ENCODE measurements around the gene FKBP7.
A peak's percentile ranks its signal among the peaks of the same experiment; 100 is the strongest.
"Not testable (repeated sequence)": the region's sequence is repeated elsewhere in the genome, so short reads cannot be mapped to it uniquely, and the experiment has no call there.

FKBP7 gene, protein sequence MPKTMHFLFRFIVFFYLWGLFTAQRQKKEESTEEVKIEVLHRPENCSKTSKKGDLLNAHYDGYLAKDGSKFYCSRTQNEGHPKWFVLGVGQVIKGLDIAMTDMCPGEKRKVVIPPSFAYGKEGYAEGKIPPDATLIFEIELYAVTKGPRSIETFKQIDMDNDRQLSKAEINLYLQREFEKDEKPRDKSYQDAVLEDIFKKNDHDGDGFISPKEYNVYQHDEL

DNA sequence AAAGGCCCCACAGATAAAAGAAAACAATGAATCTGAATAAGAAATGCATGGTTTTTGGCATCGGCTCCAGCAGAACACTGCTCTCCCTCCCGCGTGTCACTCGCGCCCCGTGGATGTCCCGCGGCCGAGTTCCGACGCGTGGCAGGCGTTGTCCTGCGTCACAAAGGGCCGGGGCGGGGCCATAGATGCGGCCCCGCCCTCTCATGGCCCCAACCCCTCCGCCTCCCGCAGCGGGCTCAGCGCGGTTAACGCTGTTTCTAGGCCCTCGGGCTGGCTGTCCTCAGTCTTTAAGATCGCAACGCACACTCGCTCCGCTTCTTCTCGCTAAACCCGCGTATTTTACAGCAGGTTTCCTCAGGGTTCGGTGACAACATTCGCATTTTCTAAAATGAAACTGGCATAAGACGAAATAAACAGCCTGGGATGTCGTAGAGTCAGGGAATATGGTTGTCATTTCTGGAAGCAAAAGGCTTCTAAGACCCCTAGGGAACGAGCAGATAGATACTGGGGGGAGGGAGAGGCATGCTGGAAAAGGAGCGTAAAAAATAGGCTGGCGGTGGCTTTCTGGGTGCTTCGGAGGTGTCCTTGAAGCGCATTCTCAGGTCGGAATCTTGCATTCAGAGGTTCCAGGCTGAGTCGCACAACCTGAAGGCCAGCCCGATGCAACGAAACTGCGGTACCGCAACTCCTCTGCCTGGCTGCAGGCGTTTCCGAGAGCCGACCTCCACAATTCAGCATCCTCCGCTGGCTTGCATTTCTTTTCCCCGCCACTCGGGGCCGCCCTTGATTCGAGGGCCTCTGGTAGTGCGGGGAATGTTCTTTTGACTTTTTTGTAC is at the start of gene FKBP7:
Gene FKBP7 (minus strand): TSS at position 162 of the 836 bp plus-strand sequence. CDS start 101 bp downstream, at position 61.
- peak; percentile 71 for DNase-seq

DNA sequence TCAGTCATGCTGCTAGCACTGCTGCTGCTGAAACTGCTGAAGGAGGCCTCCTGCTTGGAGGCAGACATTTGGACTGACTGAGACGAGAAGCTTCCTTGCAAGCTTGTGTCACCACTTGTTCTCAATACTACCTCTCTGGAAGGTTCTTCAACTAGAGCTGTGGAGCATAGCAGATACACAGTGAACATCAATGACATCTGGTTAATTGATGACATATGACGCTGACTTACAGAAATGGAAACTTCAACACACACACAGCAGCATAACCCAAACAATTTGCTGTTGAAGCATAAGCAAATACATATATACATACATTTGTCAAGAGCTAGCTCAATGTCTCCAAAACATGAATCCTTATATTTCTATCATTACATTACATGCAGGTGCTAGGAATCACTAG is 49.2 kb upstream of the FKBP7 start:
- DNase-seq = no peak

DNA sequence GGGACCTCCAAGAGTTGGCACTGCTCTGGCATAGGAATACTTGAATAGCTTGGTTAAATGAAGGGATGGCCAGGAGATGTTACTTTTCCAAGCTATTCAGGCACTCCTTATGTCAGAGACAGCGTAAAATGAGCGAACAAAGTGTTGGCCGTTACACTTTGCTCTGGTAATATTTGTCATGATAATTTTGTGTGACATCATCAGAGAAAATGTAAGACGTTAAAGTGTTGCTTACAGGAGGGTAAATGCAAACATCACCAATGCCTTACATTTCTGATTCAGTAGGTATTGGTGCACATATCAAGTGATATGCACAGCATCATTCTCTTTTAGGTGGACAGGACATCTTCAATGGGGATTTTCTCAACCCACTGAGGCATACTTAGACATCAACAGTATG is 47.9 kb upstream of the FKBP7 start:
- no peak for DNase-seq

DNA sequence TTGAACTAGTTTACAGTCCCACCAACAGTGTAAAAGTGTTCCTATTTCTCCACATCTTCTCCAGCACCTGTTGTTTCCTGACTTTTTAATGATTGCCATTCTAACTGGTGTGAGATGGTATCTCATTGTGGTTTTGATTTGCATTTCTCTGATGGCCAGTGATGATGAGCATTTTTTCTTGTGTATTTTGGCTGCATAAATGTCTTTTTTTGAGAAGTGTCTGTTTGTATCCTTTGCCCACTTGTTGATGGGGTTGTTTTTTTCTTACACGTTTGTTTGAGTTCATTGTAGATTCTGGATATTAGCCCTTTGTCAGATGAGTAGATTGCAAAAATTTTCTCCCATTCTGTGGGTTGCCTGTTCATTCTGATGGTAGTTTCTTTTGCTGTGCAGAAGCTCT is 47.1 kb upstream of the FKBP7 start:
- not testable (repeated sequence) for DNase-seq

DNA sequence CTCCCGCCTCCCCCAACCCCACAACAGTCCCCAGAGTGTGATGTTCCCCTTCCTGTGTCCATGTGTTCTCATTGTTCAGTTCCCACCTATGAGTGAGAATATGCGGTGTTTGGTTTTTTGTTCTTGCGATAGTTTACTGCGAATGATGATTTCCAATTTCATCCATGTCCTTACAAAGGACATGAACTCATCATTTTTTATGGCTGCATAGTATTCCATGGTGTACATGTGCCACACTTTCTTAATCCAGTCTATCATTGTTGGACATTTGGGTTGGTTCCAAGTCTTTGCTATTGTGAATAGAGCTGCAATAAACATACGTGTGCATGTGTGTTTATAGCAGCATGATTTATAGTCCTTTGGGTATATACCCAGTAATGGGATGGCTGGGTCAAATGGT is 46.6 kb upstream of the FKBP7 start:
- DNase-seq = not testable (repeated sequence)

DNA sequence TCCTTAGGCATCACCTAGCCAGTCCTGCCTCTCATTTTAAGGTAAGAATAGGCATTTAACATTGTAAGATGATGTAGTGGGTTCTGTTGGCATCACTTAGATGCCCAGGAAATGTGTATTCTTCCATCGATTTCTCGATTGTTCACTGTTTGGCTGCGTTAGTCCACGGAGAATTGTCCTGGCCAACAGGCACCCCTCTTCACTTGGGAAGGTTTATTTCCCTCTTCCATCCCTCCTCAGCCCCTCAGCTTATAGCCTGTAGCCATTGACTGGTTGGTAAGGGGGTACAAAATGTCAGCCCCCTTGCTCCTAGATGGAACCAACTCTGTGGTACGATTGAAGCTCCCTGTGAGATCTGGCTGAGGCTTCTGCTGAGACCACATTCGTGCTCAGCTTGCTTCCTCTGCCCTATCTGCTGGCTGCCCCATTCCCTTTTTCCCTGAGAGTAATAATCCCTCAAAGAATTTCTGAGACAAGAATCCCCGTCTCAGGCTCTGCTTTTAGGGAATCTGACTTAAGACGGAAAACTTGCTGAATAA is 45.3 kb upstream of the FKBP7 start:
- DNase-seq = no peak

DNA sequence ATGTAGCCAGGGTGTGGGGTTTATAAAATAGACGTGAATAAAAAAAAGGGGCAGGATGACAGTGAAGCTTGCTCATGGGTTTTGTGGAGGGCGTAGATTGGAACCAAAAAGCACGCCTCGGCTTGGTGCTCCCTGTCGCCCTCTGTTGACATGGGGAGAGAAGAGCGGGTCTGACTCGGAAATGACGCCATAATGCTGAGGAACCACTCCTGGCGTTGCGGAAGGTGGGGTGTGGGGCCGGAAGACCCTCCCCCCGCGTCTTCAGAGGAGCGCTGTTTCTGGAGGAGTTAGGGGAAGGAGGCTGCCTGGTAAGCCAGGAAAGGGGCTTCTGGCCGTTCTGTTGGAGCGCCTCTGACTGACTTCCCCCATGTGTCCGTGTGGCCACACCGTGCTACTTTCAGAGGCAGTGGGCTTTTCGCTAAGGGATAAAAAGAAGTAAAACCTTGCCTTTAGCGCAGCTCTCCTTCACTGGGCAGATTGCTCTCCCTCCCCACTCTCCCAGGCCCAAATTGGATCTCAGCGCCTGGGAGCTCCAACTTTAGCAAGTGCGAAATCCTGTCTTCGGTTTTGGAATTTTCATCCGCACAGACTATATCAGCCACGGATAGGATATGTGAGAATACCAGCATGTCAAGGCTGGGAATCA is 44.7 kb upstream of the FKBP7 start:
- peak; percentile 75 for DNase-seq

DNA sequence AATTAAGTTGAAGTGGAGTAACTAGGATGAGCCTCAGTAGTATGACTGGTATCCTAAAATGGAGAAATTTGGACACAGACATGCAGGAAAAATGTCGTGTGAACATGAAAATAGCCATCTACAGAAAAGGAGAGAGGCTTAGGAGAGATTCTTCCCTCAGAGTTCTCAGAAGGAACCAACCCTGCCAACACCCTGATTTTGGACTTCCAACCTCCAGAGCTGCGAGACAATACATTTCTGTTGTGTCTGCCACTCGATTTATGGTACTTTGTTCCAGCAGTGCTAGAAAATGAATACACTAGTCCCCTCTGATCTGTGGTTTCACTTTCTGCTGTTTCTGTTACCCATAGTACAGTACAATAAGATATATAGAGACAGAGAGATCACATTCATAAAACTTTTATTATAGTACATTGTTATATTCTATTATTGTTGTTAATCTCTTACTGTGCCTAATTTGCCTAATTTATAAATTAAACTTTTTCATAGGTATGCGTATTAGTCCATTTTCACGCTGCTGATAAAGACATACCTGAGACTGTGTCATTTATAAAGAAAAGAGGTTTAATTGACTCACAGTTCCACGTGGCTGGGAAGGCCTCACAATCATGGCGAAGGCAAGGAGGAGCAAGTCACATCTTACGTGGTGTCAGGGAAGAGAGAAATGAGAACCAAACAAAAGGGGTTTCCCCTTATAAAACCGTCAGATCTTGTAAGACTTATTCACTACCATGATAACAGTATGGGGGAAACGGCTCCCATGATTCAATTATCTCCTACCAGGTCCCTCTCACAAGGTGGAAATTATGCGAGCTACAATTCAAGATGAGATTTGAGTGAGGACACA is 43.1 kb upstream of the FKBP7 start:
- DNase-seq = no peak

DNA sequence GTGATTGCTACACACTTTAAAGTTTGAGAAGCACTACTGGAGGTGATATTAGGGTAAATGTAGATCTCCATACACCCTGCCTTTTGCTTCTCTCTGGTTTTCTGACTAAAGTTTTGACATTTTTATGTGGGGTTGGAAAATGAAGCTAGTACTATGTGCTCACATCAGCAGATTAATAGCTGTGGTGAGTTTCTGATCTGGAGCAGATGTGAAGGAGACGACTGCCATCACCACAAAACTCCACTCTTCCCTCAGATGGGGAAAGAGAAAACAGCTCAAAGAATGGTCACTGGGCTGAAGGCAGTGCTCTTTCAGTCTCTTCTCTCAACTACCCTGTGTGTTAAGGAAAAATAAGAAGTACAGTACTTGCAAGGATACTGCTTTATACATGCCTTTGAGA is 39.1 kb upstream of the FKBP7 start:
- no peak for DNase-seq

DNA sequence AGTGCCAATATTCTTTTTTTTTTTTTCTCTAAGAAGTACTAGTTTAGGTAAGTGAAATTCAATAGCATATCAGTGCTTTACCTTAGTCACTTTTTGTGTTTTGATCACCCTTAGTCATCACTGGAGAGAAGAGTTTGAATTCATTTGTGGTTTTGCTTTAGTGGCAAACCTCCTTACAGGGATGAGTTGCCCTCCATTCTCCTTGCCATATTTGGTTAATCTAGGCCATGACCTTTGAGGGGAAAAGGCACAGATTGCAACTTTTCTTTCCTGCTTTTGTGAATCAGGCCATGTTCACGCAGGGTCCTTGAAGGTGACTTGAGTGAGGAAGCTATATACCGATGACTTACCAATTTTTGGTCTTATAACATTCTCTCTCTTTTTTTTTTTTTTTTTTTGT is 36.3 kb upstream of the FKBP7 start:
- no peak for DNase-seq

DNA sequence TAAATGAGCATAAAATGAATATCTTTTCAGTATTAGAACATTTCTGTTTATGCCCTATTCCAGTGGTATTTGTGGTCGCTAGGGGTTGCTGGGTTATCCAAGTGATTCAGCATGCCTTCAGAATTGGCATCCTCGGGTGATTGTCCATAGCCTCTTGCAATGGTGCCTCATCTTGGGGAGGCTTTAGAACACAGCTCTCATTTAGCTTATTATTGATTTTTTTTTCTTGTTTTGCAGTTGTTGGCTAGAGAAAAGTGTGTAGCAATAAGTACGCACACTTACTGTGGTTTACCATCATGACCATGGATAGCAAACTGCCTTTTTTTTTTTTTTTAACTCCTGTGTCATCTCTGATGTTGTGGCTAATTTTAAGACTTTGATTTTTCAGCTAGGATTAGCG is 35.5 kb upstream of the FKBP7 start:
- DNase-seq = no peak

DNA sequence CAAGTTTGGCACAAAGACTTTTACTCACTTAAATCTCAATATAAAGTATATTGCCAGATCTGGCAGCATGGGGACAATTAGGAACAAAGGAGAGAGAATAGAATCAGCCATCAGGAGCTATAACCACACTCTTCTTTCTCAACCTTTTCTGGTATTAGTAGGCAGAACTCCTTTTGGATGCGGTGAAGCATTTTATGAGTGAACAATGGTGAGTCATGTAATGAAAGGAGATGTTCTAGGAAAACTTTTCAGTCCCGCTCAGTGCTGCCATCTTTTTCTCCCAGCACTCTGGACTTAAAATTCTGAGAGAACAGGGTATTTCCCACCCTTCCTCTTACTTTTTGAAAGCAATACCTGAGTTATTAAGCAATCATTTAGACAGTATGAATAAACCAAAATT is 34.1 kb upstream of the FKBP7 start:
- DNase-seq = no peak

DNA sequence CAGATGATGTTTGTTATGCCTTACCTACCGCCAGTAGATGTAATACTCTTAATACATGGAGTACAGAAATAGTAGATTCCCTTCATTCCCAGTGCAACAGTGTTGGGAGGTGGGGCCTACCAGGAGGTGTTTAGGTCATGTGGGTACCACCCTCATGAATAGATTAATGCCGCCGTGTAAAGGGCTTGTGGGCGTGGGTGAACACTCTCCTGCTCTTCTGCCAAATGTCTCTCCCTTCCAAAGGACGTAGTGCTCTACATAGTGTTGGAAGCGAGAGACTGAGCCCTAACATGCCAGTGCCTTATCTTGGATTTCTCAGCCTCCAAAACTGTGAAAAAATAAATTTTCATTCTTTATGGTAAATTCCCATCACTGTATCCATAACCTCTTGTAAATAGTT is 32.0 kb upstream of the FKBP7 start:
- no peak for DNase-seq

DNA sequence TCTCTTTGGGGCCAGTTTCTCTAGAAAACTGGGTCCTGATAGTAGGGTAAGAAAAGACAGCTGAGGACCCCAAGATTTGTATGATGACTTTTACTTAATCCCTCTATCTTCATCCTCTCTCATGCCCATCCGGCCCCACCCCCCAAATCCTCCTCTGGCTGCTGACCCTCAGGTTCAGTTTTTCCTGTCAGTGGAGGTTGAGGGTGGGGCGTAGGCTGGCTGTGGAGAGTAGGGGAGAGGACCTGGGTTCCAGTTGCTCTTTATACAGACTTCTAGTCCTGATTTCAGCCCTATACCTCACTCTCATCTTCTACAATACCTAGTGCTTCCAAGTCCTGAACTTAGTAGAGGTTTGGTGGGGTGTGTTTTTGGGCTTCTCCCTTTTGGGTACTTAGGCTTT is 30.2 kb upstream of the FKBP7 start:
- no peak for DNase-seq

DNA sequence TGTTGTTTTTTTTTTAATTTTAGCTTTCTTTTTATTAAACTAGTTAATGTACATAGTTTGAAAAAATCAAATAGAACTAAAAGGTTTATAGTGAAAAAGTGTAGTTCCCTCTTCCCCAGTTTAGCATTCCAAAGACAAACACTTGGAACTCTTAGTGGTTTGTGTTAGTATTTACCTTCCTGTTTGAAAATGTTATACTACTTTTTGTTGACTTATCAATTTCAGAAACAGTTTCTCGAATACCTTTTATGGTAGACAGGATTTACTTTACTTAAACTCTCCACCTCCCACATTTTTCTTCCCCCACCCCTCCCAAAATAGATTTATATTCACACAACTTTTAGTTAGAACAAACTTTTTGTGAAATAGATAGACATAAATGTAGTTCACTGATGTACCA is 28.5 kb upstream of the FKBP7 start:
- no peak for DNase-seq

DNA sequence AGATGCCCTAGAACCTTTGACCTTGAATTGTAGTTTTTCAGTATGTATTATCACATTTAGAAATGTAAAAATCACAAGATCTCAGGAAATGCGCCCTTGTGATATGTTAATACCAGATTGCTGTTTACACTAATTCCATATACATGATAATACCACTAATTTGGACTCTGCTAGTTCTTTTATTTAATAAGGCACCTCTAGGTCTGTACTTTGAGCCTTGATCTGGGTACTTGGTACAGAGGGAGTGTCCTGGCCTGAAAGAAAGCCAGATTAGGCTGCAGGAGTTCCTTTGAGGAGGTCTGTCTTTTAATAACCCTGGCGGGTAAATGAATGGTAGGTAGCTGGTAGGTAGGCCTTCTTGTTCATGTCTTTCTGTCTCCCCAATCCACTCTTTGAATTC is 28.1 kb upstream of the FKBP7 start:
- DNase-seq = no peak

DNA sequence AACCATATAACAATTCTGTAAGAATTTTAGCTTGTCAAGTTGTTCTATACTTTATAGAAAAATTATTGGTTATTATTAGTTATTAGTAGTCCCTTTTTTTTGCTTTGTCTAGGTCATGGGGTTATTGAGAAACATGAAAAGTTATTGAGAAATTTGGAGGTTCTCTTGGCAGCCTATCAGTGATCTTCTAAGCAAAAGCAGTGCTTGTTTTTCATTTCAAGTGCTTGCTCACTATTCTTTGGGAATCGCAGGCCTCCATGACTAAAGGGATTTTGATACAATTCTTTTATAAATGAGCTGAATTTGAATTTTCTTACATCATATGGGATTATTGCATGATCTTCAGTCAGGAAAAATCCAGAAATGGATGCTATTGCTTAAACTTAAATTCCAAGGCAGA is 27.7 kb upstream of the FKBP7 start:
- no peak for DNase-seq

DNA sequence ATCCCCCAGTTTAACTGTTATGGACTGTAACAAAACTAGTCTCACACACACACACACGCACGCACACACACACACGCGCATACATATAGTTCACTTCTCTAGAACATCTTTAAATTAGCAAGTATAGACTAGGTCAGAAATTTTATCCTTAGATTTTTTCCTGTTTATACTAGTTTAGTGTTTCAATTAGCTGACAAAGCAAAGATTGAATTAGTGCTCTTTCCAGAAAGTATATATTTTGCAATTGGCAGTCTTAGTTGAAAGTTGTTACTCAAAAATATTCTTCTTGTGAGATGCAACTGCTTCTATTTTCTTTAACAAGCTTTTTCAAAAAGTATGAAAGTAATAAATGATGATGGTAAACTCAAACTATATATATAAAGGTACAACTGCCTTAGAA is 24.4 kb upstream of the FKBP7 start:
- no peak for DNase-seq

DNA sequence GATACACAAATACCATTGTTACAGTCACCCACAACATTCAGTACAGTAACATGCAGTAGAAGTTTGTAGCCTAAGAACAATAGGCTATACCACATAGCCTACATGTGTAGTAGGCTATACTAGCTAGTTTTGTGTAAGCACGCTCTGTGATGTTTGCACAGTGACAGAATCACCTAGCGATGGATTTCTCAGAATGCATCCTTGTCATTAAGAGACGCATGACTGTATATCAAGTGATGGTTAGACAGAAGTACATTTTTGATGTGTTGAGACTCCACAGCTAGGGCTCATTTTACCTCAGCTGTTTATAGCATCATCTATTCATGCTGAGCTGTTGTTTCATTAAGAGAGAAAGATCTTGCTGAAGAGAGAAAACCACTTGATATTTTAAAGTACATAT is 21.2 kb upstream of the FKBP7 start:
- DNase-seq = no peak

DNA sequence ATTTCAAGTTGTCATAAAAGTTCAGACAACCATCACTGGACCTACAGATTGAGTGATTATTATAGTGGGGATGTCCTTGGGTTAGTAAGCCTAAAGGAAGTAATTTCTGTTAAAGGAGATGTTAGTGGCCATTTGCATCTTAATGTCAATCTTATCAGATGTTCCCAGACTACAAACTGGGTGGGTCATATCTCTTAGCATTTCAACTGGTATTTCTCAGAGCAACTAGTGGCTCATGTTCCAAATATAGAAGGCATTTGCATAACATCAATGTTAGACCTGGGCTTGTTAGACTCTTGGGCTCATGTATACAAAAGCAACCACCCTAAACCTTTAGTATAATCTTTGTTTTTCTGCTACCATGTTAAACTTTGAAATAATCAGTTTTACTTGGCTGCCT is 19.7 kb upstream of the FKBP7 start:
- DNase-seq = no peak

DNA sequence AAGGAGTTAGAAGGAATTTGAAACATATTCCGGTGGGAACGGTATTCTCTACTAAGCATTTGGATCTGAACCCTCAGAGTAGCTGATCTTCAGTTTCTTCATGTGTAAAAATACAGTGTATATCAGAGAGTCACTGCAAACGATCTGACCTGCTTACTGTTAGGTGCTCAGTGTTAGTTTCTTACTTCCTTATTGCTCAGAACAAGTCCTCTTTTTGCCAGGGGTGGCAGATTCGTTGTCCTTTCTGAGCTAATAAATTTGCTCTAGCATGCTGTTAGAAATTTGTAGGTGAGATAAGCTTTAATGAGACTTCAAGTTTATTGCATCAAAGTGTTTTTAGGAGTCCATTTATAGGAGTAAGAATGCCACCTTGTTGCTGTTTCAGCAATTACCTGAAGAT is 17.6 kb upstream of the FKBP7 start:
- DNase-seq = no peak

DNA sequence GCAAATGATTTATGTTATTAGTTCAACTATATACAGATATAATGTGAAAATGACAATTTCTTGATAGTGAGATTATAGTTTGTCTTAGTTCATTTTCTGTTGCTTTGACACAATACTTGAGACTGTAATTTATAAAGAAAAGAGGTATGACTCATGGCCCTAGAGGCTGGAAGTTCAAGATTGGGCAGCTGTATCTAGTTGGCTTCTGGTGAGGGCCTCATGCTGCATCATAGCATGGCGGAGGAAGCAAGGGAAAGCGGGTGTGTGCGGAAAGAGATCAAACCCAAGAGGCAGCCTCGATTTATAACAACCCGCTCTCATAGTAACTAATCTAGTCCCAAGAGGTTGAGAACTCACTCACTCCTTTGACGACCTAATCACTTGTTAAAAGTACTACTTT is 13.2 kb upstream of the FKBP7 start:
- no peak for DNase-seq

DNA sequence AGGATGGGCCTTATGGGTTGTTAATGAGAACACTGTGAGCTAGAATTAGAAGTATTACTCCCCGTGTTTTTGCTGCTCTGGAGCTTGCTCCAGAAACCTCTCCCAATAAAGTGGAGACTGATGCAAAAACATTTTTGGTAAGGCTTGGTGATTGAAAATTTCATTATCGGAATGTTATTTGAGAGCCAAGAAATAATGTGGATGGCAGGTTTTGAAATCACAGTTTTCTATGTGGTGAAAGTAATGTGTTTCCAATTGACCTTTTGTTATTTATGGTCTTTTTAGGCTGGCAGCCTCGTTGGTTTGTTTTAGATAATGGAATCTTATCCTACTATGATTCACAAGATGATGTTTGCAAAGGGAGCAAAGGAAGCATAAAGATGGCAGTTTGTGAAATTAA is 7.0 kb upstream of the FKBP7 start:
- no peak for DNase-seq

All from NCI-H1105 (cell line).